T-helper 22 cell (primary cell): ENCODE results near the gene HES2.
"Not testable (repeated sequence)": the region's sequence is repeated elsewhere in the genome, so short reads cannot be mapped to it uniquely, and the experiment has no call there.

ENCODE experiments used
- DNase-seq: peaks from one replicate; pipeline ENCODE4 v3.0.0-alpha.2; 2020; ENCODE audit warnings: low read depth

Gene HES2

GRCh38 chr1:6437012-6437700 is 17.4 kb upstream of the HES2 start:
- not testable (repeated sequence) for DNase-seq

GRCh38 chr1:6436277-6436676 is 16.6 kb upstream of the HES2 start:
- DNase-seq, result not testable (repeated sequence)

- no peak for DNase-seq
Observed at GRCh38 chr1:6435547-6435946, 15.8 kb upstream of the HES2 start.

- no peak for DNase-seq
Observed at GRCh38 chr1:6435129-6435528, 15.4 kb upstream of the HES2 start.

DNA sequence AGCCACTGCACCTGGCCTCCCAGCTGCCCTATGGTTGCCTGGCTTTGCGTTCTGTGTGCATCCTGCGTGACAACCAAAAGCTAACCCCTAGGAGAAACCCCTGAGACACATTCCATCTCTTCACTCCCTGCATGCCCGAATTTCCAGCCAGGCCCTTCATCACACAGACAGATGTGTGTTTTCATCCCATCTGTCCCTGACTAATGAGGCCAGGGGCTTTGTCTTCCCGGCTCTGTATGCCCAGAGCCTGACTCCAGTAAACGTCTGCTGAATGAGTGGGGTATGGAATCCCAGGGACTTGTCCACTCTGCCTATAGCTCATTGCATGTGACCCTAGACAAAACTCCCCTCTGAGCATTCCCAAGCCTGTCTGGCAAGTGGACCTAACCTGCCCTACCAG is 14.5 kb upstream of the HES2 start:
- no peak for DNase-seq

DNA sequence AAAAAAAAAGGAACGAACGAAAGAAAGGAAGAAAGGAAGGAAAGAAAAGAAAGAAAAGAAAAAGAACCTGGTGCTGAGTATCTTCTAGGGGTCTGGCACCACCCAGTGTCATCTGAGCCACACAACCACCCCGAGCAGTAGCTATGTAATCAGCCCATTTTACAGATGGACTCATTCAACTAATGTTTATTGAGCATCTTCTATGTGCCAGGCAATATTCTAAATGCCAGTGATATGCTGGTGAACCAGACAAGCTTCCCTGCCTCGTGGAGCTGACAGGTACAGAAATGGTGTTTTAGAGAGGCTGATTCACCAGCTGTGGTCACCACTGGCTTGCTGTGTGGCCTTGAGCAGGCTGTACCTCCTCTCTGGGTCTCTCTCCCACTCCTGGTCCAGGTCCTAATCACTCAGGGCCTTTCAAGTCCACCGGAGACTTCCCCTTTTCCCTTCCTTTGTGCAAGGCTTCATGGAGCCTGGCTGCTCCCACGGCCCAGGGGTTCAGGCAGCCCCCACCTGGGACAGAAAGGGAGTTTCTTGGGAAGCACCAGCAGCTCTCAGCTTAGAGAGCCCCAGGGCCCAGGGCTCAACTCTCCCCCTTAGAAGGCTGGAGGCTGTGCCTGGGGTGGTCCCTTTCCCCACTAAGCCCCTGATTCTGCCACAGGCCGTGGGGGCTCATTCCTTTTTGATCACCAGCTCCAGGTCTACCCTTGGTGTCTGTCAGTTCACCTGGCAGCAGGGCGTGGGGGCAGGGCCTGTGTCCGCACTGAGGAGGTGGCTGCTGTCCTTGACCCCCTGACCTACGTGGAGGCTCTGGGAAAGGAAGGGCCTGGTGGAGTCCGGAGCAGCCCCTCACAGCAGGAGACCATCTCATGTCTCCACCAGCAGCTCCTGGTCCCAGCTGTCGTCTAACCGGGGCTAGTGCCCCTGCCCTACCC is 12.2 kb upstream of the HES2 start:
- not testable (repeated sequence) for DNase-seq

GRCh38 chr1:6429660-6430411 is 10.1 kb upstream of the HES2 start:
- DNase-seq, result not testable (repeated sequence)

- DNase-seq, result not testable (repeated sequence)
Observed at GRCh38 chr1:6428453-6428852, 8.7 kb upstream of the HES2 start.

DNA sequence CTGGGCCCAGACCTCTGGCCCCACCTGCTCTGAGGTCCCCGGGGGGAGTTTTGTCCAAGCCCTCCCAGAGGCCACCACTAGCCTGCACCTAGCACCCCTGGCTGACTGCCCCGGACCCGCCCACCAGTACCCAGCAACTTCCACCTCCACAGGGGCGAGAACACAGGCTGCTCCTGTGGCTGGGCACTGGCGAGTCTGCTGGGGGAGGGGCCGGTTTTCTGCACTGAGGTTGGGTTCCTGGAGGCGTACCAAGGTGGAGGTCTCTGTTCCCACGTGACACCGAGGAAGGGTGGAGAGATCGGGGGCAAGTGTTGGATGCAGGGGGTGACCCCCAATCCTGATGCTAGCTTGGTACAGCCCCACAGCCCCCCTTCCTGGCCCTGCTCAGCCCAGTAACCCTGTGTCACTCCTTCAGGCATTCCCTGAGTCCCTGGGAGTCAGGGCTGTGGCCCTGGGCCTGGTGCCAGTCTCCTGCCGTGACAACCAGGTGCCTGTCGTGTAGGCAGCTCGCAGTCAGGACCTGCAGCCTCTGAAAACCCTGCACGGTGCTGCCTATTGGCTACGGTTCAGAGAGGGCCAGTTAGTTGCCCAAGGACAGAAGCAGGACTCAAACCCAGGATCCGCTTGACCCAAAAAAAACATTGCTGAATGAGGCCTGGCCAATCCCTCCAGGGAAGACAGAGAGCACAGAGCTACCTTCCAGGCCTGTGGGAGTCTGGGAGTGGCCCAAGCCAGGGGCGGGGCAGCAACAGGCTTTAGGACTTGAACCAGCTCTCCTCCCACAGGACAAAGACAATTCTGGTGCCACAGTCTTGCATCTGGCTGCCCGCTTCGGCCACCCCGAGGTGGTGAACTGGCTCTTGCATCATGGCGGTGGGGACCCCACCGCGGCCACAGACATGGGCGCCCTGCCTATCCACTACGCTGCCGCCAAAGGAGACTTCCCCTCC is 8.0 kb upstream of the HES2 start:
- no peak for DNase-seq

GRCh38 chr1:6426972-6427350 is 7.2 kb upstream of the HES2 start:
- DNase-seq, result no peak

DNA sequence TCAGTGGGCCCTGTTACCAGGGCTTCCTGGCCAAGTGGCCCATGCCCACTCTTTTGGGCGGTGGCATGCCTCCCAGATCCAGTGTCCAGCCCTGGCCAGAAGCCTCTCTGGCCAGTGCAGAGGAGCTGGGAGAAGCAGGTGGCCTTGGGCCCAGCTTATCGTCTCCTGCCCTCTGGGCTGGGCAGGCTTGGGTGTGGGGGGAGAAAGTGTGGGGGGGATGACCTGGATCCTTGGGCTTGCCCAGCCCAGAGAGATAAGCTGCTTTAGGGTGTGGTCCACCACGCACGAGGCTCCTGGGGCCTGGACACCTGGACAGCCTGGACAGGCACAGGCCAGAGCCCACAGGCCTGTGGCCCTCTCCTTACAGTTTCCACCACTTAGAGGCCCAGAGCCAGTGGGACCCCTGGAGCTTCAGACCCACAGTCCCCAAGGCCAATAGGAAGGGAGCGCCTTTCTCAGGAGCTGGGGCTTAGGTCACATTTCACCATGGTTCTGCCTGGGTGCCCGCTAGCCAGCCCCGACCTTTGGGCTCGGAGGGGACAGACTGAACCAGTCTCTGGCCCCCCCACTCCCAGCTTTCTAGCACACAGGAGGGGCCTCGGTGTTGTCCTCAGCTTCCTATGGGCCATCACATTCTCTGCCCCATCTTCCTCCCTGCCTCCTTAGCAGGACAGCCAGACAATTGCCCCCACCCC is 6.7 kb upstream of the HES2 start:
- DNase-seq, result no peak

GRCh38 chr1:6425658-6426057 is 5.9 kb upstream of the HES2 start:
- no peak for DNase-seq

GRCh38 chr1:6424619-6425593 is 5.2 kb upstream of the HES2 start, which contains the start of gene ESPN:
Gene ESPN (plus strand): TSS chr1:6424776. CDS start chr1:6424956, 180 bp downstream.
- no peak for DNase-seq

GRCh38 chr1:6424000-6424565 is 4.4 kb upstream of the HES2 start:
- no peak for DNase-seq

DNA sequence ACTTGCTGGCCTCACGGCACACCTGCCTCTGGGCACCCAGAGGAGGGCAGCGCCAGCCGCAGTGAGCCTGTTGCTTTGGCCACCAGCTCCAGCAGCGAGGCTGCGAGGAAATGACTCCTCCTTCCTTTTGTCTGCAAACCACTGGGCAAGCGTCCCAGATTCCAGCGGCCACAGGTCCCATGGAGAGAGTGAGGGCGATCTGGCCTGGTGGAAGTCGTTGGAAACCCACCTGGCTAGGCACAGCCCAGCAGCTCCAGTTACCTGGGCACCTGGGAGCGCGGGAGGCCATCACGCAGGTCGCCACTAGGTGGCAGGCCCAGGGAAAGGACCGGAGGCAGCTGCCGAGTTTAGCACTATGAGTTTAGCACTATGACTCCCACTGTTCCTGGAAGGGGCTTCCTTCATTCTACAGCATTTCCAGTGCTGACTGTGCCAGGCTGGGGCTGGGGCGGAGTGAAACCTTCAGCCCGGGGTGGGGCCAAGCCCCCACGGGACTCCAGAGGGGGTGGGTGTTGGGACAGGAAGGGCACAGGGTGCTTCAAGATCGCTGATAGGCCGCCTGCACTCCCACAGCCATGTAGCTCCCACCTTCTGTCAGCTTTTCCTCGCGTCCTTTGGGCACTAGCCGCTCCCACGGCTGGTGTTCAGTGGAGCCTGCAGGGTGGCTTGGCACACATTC is 3.7 kb upstream of the HES2 start:
- DNase-seq, result peak; percentile 43

DNA sequence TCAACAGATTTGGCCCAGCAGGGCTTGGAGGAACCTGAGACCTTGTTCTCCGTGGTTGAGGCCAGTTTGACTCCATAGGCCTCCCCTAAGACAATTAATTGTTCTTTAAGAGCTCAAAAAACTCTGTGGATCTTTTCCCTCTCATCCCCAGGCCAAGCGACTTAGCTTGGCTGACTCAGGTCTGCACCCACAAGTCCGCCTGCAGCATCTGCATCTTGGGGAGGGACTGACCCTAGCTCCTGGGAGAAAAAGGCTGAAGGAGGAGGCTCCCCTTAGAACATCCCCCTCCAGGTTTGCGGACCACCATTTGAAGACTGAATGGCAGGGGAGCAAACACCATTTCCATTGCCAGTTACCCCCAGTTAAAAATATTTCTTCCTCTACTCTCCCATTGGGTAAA is 1.5 kb upstream of the HES2 start:
- DNase-seq, result no peak

DNA sequence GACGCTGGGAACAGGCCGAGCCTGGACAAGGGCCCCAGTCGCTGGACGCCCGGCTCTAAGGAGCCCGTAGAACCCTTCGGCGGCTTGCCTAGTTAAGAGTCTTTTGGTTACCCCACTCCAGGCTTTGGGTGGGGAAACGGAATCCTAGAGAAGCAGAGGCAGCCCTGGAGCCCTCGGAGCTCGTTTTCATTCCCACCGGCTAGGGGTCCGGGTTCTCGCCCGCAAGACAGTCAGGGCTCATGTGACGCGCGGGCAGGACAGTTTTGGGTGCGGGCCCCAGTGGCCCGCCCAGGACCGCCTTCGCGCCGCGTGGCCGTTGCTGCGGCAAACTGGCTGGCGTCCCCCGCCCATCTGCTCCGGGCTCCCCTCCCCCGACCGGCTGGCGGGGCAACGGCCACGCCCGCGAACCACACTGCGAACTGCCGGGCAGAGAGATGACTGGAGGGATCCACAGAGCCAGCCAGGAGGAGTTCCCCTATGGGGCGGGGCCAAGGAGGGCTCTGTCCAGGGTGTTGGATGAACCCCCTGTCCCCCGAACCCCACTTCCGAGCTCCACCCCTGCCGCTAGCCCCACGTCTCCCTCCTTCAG is 829 bp upstream of the HES2 start:
- DNase-seq, result no peak

- no peak for DNase-seq
Observed at GRCh38 chr1:6419397-6419803, 319 bp downstream of the HES2 start.
